Esophagus muscularis mucosa (tissue), 4 donors: Measurements from ENCODE around the gene LGALS4. TPM values are rescaled to one million over a fixed set of nuclear protein-coding genes. Genes with fewer than 3 reads are reported as not detected.
A peak's percentile ranks its signal among the peaks of the same experiment; 100 is the strongest.

Experiments
- DNase-seq: peaks from one replicate; pipeline ENCODE4 v3.0.0-alpha.2; 2017; ENCODE audit errors: extremely low spot score
- H3K27ac ChIP-seq, 4 donors: fragments of 200-600 bp; sonication (generic); replicated peaks in 1 of 4; 1 replicate in 3 of 4; 2 replicates in 1 of 4; pipeline ENCODE4 v1.5.1; 2016 to 2019; ENCODE audit warnings: mild to moderate bottlenecking in 1 of 4
- H3K27me3 ChIP-seq, 4 donors: fragments of 200-600 bp; sonication (generic); one replicate each; pipeline versions ENCODE4 v1.5.1 to v1.6.0; 2016 to 2019
- H3K36me3 ChIP-seq, 4 donors: fragments of 200-600 bp; sonication (generic); one replicate each; pipeline ENCODE4 v1.5.1; 2016 to 2019
- H3K4me1 ChIP-seq, 4 donors: fragments of 200-600 bp; sonication (generic); one replicate each; pipeline ENCODE4 v1.5.1; 2016 to 2019
- H3K4me3 ChIP-seq, 4 donors: fragments of 200-600 bp; sonication (generic); 1 replicate in 2 of 4; 2 replicates in 2 of 4; pipeline ENCODE4 v1.5.1; 2016 to 2019; ENCODE audit warnings: mild to moderate bottlenecking in 4 of 4, moderate library complexity in 1 of 4
- H3K9me3 ChIP-seq, 4 donors: fragments of 200-600 bp; sonication (generic); 1 replicate in 3 of 4; 2 replicates in 1 of 4; pipeline ENCODE4 v1.5.1; 2016 to 2019
- EP300 ChIP-seq: sonication (generic); formaldehyde crosslinking; IDR thresholded peaks from one replicate; pipeline ENCODE4 v1.6.1; 2017; ENCODE audit warnings: antibody characterized with exemption
- POLR2A ChIP-seq: fragments of 450-650 bp; IDR thresholded peaks from one replicate; pipeline ENCODE4 v1.6.1; 2017; ENCODE audit warnings: antibody characterized with exemption, moderate library complexity, mild to moderate bottlenecking, low read depth
- POLR2AphosphoS5 ChIP-seq, 2 donors: sonication (generic); formaldehyde crosslinking; IDR thresholded peaks; one replicate each; pipeline ENCODE4 v1.6.1; 2017; ENCODE audit warnings: antibody characterized with exemption in 2 of 2
- WGBS: methylation state at CpG from one replicate; pipeline ENCODE4 v1.1.5; 2018; 5-methylcytosine and 5-hydroxymethylcytosine counted together
- intact Hi-C: fragments of 100-400 bp; cut with DNase I; formaldehyde crosslinking; loops from one replicate; pipeline ENCODE4 v1.15.1; 2023
- total RNA-seq, 4 donors: library from RNA; depleted of rRNA; stranded (reverse); fragments of >200 nt; gene quantifications; one replicate each; pipeline versions ENCODE4 v1.1.0 to v1.2.1, GENCODE V29; 2016
- TF ChIP-seq, protein P1 (sequence below), 3 experiments: fragments of 200-600 bp in 2 of 3; fragments of 450-650 bp in 1 of 3; sonication (generic) in 2 of 3; IDR thresholded peaks; one replicate each; pipeline ENCODE4 v1.5.1; 2017 to 2019; ENCODE audit warnings: antibody characterized with exemption in 3 of 3, mild to moderate bottlenecking in 2 of 3, moderate library complexity in 1 of 3

Gene LGALS4
- total RNA-seq, 4 donors from 2014 or later, result 0.42 to 2.9 (median 0.50) TPM; not detected in 1

- DNase-seq, result no peak
- Histone ChIP-seq H3K9me3 (no peaks in the 10 kb centered on the region), H3K36me3 (peaks cover 98 to 100% (median 100%) of the 10 kb centered on the region in 4 donors), H3K4me1 (peaks cover 26 to 62% (median 44%) of the 10 kb centered on the region in 4 donors), H3K27ac (peak overlapping the region in 1 of 4 donors; percentile 13), H3K4me3 (no peak overlapping the region), H3K27me3 (no peaks in the 10 kb centered on the region)
- TF ChIP-seq, protein P1, sequence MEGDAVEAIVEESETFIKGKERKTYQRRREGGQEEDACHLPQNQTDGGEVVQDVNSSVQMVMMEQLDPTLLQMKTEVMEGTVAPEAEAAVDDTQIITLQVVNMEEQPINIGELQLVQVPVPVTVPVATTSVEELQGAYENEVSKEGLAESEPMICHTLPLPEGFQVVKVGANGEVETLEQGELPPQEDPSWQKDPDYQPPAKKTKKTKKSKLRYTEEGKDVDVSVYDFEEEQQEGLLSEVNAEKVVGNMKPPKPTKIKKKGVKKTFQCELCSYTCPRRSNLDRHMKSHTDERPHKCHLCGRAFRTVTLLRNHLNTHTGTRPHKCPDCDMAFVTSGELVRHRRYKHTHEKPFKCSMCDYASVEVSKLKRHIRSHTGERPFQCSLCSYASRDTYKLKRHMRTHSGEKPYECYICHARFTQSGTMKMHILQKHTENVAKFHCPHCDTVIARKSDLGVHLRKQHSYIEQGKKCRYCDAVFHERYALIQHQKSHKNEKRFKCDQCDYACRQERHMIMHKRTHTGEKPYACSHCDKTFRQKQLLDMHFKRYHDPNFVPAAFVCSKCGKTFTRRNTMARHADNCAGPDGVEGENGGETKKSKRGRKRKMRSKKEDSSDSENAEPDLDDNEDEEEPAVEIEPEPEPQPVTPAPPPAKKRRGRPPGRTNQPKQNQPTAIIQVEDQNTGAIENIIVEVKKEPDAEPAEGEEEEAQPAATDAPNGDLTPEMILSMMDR (IDR thresholded peaks at IDR 0.05), result no peak
- TF ChIP-seq EP300 (no peak), POLR2AphosphoS5 (IDR thresholded peaks at IDR 0.05) (no peak), POLR2A (no peak)
- WGBS, result 84% methylated on average over 9 of the region's 17 CpGs
- intact Hi-C loops, result no loop called here
Measured at GRCh38 chr19:38842439-38843174, 29.9 kb upstream of the LGALS4 start.

GRCh38 chr19:38841787-38842438, 29.2 kb upstream of the LGALS4 start:
- WGBS, result 92% methylated on average over 19 of the region's 19 CpGs
- Histone ChIP-seq H3K4me3 (no peak overlapping the region), H3K27ac (peak overlapping the region in 1 of 4 donors; percentile 8), H3K27me3 (no peaks in the 10 kb centered on the region), H3K4me1 (peaks cover 19 to 57% (median 42%) of the 10 kb centered on the region in 4 donors), H3K9me3 (no peaks in the 10 kb centered on the region), H3K36me3 (peaks cover 100% of the 10 kb centered on the region in 4 donors)
- TF ChIP-seq POLR2AphosphoS5 (IDR thresholded peaks at IDR 0.05), result no peak
- TF ChIP-seq EP300, result no peak
- TF ChIP-seq, protein P1 (IDR thresholded peaks at IDR 0.05), result no peak
- no peak for TF ChIP-seq POLR2A
- intact Hi-C loops, result no loop called here
- DNase-seq, result no peak

GRCh38 chr19:38841180-38841766, 28.5 kb upstream of the LGALS4 start:
- 88% methylated on average over 12 of the region's 12 CpGs for WGBS
- no peak for DNase-seq
- Histone ChIP-seq H3K9me3 (no peaks in the 10 kb centered on the region), H3K4me3 (no peak overlapping the region), H3K4me1 (peaks cover 15 to 56% (median 42%) of the 10 kb centered on the region in 4 donors), H3K36me3 (peaks cover 100% of the 10 kb centered on the region in 4 donors), H3K27ac (peak overlapping the region in 1 of 4 donors; percentile 10), H3K27me3 (no peaks in the 10 kb centered on the region)
- intact Hi-C loops, result no loop called here
- TF ChIP-seq EP300 (no peak), POLR2AphosphoS5 (IDR thresholded peaks at IDR 0.05) (no peak), POLR2A (no peak)
- TF ChIP-seq, protein P1 (IDR thresholded peaks at IDR 0.05), result no peak

- 81% methylated on average over 5 of the region's 5 CpGs for WGBS
- H3K4me1 ChIP-seq, result peaks cover 11 to 56% (median 42%) of the 10 kb centered on the region in 4 donors
- no peaks in the 10 kb centered on the region for H3K9me3 ChIP-seq
- H3K4me3 ChIP-seq, result no peak overlapping the region
- no peaks in the 10 kb centered on the region for H3K27me3 ChIP-seq
- peaks cover 98 to 100% (median 100%) of the 10 kb centered on the region in 4 donors for H3K36me3 ChIP-seq
- no peak for DNase-seq
- TF ChIP-seq EP300 (no peak), POLR2A (no peak), POLR2AphosphoS5 (IDR thresholded peaks at IDR 0.05) (no peak)
- TF ChIP-seq, protein P1 (IDR thresholded peaks at IDR 0.05), result no peak
- peak overlapping the region in 2 of 4 donors; percentile 10 to 36 for H3K27ac ChIP-seq
- intact Hi-C loops, result no loop called here
Measured at GRCh38 chr19:38840583-38840968, 27.8 kb upstream of the LGALS4 start.
